A673 (cell line): Measurements from ENCODE around the gene IVL. TPM values are rescaled to one million over a fixed set of nuclear protein-coding genes. Genes with fewer than 3 reads are reported as not detected.

Experiments
- BruUV-seq: library from RNA; stranded (reverse); fragments of 400-500 nt; replicated peaks from 2 replicates; lab custom pipeline; 2021; lab: Mats Ljungman, UMichigan
- CTCF ChIA-PET: fragments of 300-600 bp; sonication (Branson Sonifier 250); formaldehyde crosslinking; loops from one replicate; lab custom pipeline; 2022; ENCODE audit warnings: antibody characterized with exemption; lab: Charles Lee
- POLR2A ChIA-PET: fragments of 300-600 bp; sonication (Branson Sonifier 250); formaldehyde crosslinking; loops from one replicate; lab custom pipeline; 2022; ENCODE audit warnings: antibody characterized with exemption; ENCODE audit not compliant: low non-redundant PET; lab: Charles Lee
- DNase-seq: peaks from one replicate; pipeline ENCODE4 v3.0.0-alpha.2; 2015; ENCODE audit warnings: low spot score
- H3K27ac ChIP-seq: fragments of 200-600 bp; sonication (generic); 2 replicates; pipeline ENCODE4 v1.5.1; 2016; ENCODE audit warnings: mixed run types, low read depth, mild to moderate bottlenecking, mixed read lengths, antibody characterized with exemption, low read length; ENCODE audit not compliant: poor library complexity, severe bottlenecking
- H3K27me3 ChIP-seq: fragments of 200-600 bp; sonication (generic); replicated peaks from 2 replicates; pipeline ENCODE4 v1.6.1; 2017; ENCODE audit warnings: mixed run types, low read depth, mild to moderate bottlenecking, mixed read lengths, antibody characterized with exemption, low read length; ENCODE audit not compliant: insufficient read depth, poor library complexity
- H3K36me3 ChIP-seq: fragments of 200-600 bp; sonication (generic); 2 replicates; pipeline ENCODE4 v1.6.1; 2016; ENCODE audit warnings: mixed run types, mild to moderate bottlenecking, mixed read lengths, antibody characterized with exemption, low read length; ENCODE audit not compliant: insufficient read depth, poor library complexity, severe bottlenecking
- H3K4me1 ChIP-seq: fragments of 200-600 bp; sonication (generic); 2 replicates; pipeline ENCODE4 v1.6.1; 2017; ENCODE audit warnings: mixed run types, mild to moderate bottlenecking, mixed read lengths, antibody characterized with exemption, low read length; ENCODE audit not compliant: insufficient read depth, poor library complexity, severe bottlenecking
- H3K4me3 ChIP-seq: fragments of 200-600 bp; sonication (generic); 2 replicates; pipeline ENCODE4 v1.5.1; 2016; ENCODE audit warnings: low read depth, mixed run types, mild to moderate bottlenecking, mixed read lengths, low read length; ENCODE audit not compliant: poor library complexity, severe bottlenecking
- H3K9me3 ChIP-seq: fragments of 200-600 bp; sonication (generic); 2 replicates; pipeline ENCODE4 v1.6.1; 2016; ENCODE audit warnings: mixed run types, low read depth, mild to moderate bottlenecking, mixed read lengths, antibody characterized with exemption, low read length; ENCODE audit not compliant: poor library complexity, severe bottlenecking
- EZH2 ChIP-seq: fragments of 200-600 bp; sonication (generic); IDR thresholded peaks from 2 replicates; pipeline ENCODE4 v1.6.1; 2017; ENCODE audit warnings: borderline replicate concordance, low read depth, mild to moderate bottlenecking, mixed read lengths, antibody characterized with exemption, low read length; ENCODE audit not compliant: poor library complexity, severe bottlenecking
- intact Hi-C: fragments of 100-400 bp; cut with micrococcal nuclease; formaldehyde crosslinking; loops from one replicate; pipeline ENCODE4 v1.10.0; 2022; ENCODE audit not compliant: unreplicated experiment
- total RNA-seq: library from RNA; stranded (reverse); gene quantifications from 2 replicates; pipeline ENCODE4 v1.2.3, GENCODE V29; 2021
- TF ChIP-seq, protein P1 (sequence below): fragments of 300-800, 200-600 bp; sonication (generic); conservative IDR thresholded peaks from 2 replicates; pipeline ENCODE4 v1.5.1; 2017; ENCODE audit warnings: low read depth, mild to moderate bottlenecking, antibody characterized with exemption, low read length, moderate library complexity, mixed read lengths

Gene IVL
- total RNA-seq, 1 experiment from 2014 or later, result not detected

DNA sequence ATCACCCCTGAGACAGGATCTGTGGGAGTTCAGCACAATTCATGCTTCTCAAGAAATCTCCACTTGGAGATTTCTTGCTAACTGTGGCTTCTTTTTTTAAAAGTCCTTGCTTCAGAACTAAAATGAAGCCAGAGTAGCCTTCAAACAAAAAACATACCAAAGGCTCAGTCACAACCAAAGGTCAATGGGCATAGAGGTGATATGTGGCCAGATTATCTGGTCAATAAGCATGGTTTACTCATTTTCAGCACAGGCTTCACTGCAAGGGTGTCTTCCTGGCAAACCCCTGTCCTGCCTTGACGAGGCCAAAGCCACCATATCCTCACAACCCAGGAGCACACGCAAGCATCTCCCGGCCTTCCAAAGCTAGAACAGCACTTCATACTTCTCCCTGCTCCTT, 50.9 kb downstream of the IVL start:
- POLR2A ChIA-PET, result no interaction called here
- TF ChIP-seq EZH2, result no peak
- TF ChIP-seq, protein P1, sequence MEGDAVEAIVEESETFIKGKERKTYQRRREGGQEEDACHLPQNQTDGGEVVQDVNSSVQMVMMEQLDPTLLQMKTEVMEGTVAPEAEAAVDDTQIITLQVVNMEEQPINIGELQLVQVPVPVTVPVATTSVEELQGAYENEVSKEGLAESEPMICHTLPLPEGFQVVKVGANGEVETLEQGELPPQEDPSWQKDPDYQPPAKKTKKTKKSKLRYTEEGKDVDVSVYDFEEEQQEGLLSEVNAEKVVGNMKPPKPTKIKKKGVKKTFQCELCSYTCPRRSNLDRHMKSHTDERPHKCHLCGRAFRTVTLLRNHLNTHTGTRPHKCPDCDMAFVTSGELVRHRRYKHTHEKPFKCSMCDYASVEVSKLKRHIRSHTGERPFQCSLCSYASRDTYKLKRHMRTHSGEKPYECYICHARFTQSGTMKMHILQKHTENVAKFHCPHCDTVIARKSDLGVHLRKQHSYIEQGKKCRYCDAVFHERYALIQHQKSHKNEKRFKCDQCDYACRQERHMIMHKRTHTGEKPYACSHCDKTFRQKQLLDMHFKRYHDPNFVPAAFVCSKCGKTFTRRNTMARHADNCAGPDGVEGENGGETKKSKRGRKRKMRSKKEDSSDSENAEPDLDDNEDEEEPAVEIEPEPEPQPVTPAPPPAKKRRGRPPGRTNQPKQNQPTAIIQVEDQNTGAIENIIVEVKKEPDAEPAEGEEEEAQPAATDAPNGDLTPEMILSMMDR, result no peak
- no peak for DNase-seq
- Histone ChIP-seq H3K27me3 (no peaks in the 10 kb centered on the region), H3K9me3 (no peaks in the 10 kb centered on the region), H3K36me3 (no peaks in the 10 kb centered on the region), H3K4me3 (no peak overlapping the region), H3K4me1 (no peaks in the 10 kb centered on the region), H3K27ac (no peak overlapping the region)
- no TSS peak for BruUV-seq
- CTCF ChIA-PET, result no interaction called here
- intact Hi-C loops, result no loop called here

GRCh38 chr1:152959801-152960451, 51.6 kb downstream of the IVL start:
- Histone ChIP-seq H3K9me3 (no peaks in the 10 kb centered on the region), H3K4me3 (no peak overlapping the region), H3K36me3 (no peaks in the 10 kb centered on the region), H3K27ac (no peak overlapping the region), H3K27me3 (peaks cover under 1% of the 10 kb centered on the region), H3K4me1 (no peaks in the 10 kb centered on the region)
- ChIA-PET CTCF (no interaction called here), POLR2A (no interaction called here)
- intact Hi-C loops, result no loop called here
- no peak for DNase-seq
- TF ChIP-seq EZH2, result no peak
- TF ChIP-seq, protein P1, result no peak
- no TSS peak for BruUV-seq

- H3K27ac ChIP-seq, result no peak overlapping the region
- intact Hi-C loops, result no loop called here
- ChIA-PET CTCF (no interaction called here), POLR2A (no interaction called here)
- peaks cover 4% of the 10 kb centered on the region for H3K27me3 ChIP-seq
- no peaks in the 10 kb centered on the region for H3K4me1 ChIP-seq
- no peaks in the 10 kb centered on the region for H3K9me3 ChIP-seq
- BruUV-seq, result no TSS peak
- TF ChIP-seq EZH2, result no peak
- TF ChIP-seq, protein P1, result no peak
- H3K4me3 ChIP-seq, result no peak overlapping the region
- DNase-seq, result no peak
- H3K36me3 ChIP-seq, result no peaks in the 10 kb centered on the region
Measured at GRCh38 chr1:152960452-152961044, 52.2 kb downstream of the IVL start.

Other genes starting within 250 kb of the IVL start
- gene LCE2D, start 245.2 kb upstream of the IVL start, total RNA-seq, result not detected in 2 replicates
- gene LCE2C, start 233.3 kb upstream of the IVL start, total RNA-seq, result not detected in 2 replicates
- not detected in 2 replicates for gene LCE2B, start 222.4 kb upstream of the IVL start, total RNA-seq
- not detected in 2 replicates for gene LCE2A, start 210.2 kb upstream of the IVL start, total RNA-seq
- gene LCE4A, start 200.4 kb upstream of the IVL start, total RNA-seq, result not detected in 2 replicates
- not detected in 2 replicates for gene KPRP, start 150.5 kb upstream of the IVL start, total RNA-seq
- gene LCE1F, start 133.4 kb upstream of the IVL start, total RNA-seq, result not detected in 2 replicates
- gene LCE1E, start 122.3 kb upstream of the IVL start, total RNA-seq, result not detected in 2 replicates
- gene LCE1D, start 111.8 kb upstream of the IVL start, total RNA-seq, result not detected in 2 replicates
- not detected in 2 replicates for gene LCE1C, start 101.9 kb upstream of the IVL start, total RNA-seq
- gene LCE1B, start 96.6 kb upstream of the IVL start, total RNA-seq, result not detected in 2 replicates
- gene LCE1A, start 81.1 kb upstream of the IVL start, total RNA-seq, result not detected in 2 replicates
- not detected in 2 replicates for gene LCE6A, start 65.7 kb upstream of the IVL start, total RNA-seq
- not detected in 2 replicates for gene LCE7A, start 48.5 kb upstream of the IVL start, total RNA-seq
- gene SMCP, start 30.2 kb upstream of the IVL start, total RNA-seq, result not detected in 2 replicates
- not detected in 2 replicates for gene SPRR5, start 38.7 kb downstream of the IVL start, total RNA-seq
- gene SPRR4, start 62.1 kb downstream of the IVL start, total RNA-seq, result not detected in 2 replicates
- gene SPRR1A, start 75.5 kb downstream of the IVL start, total RNA-seq, result not detected in 2 replicates
- gene SPRR3, start 93.2 kb downstream of the IVL start, total RNA-seq, result not detected in 2 replicates
- gene SPRR1B, start 122.7 kb downstream of the IVL start, total RNA-seq, result not detected in 2 replicates
- gene SPRR2D, start 132.6 kb downstream of the IVL start, total RNA-seq, result 0.62 TPM in 1 of 2 replicates, not detected in the other
- not detected in 2 replicates for gene SPRR2A, start 149.0 kb downstream of the IVL start, total RNA-seq
- not detected in 2 replicates for gene SPRR2B, start 163.1 kb downstream of the IVL start, total RNA-seq
- not detected in 2 replicates for gene SPRR2E, start 186.0 kb downstream of the IVL start, total RNA-seq
- gene SPRR2F, start 205.0 kb downstream of the IVL start, total RNA-seq, result not detected in 2 replicates
- gene SPRR2G, start 242.3 kb downstream of the IVL start, total RNA-seq, result not detected in 2 replicates